H9 (cell line): Measurements from ENCODE around the gene APBB2. TPM values are rescaled to one million over a fixed set of nuclear protein-coding genes. Genes with fewer than 3 reads are reported as not detected.

ENCODE experiments used
- DNase-seq: peaks from one replicate; pipeline ENCODE4 v3.0.0-alpha.2; 2017
- H2AFZ ChIP-seq: one replicate; pipeline ENCODE4 v1.6.1; 2013; ENCODE audit warnings: mild to moderate bottlenecking, low read length, control low read depth, moderate library complexity
- H2AK5ac ChIP-seq: 2 replicates; pipeline ENCODE4 v1.6.1; 2013; ENCODE audit warnings: low read length, control low read depth, mixed read lengths; ENCODE audit not compliant: insufficient read length
- H2BK120ac ChIP-seq: one replicate; pipeline ENCODE4 v1.6.1; 2013; ENCODE audit warnings: low read depth, mild to moderate bottlenecking, low read length, control low read depth, inconsistent platforms; ENCODE audit not compliant: poor library complexity, severe bottlenecking
- H2BK12ac ChIP-seq: 2 replicates; pipeline ENCODE4 v1.6.1; 2013; ENCODE audit warnings: low read length, control low read depth, mixed read lengths, low read depth; ENCODE audit not compliant: insufficient read length
- H2BK15ac ChIP-seq: 2 replicates; pipeline ENCODE4 v1.6.1; 2013; ENCODE audit warnings: low read depth, low read length, control low read depth
- H2BK20ac ChIP-seq: one replicate; pipeline ENCODE4 v1.6.1; 2013; ENCODE audit warnings: low read depth, mild to moderate bottlenecking, low read length, control low read depth, inconsistent platforms; ENCODE audit not compliant: poor library complexity, severe bottlenecking
- H2BK5ac ChIP-seq: 2 replicates; pipeline ENCODE4 v1.6.1; 2013; ENCODE audit warnings: low read length, control low read depth, mixed read lengths; ENCODE audit not compliant: insufficient read length
- H3K14ac ChIP-seq: 2 replicates; pipeline ENCODE4 v1.6.1; 2013; ENCODE audit warnings: low read length, control low read depth; ENCODE audit not compliant: insufficient read depth
- H3K18ac ChIP-seq: 2 replicates; pipeline ENCODE4 v1.6.1; 2013; ENCODE audit warnings: low read depth, mild to moderate bottlenecking, mixed read lengths, low read length, control low read depth; ENCODE audit not compliant: insufficient read length
- H3K23ac ChIP-seq: 2 replicates; pipeline ENCODE4 v1.6.1; 2013; ENCODE audit warnings: low read length, control low read depth, mixed read lengths, low read depth; ENCODE audit not compliant: insufficient read length
- H3K23me2 ChIP-seq: 2 replicates; pipeline ENCODE4 v1.6.1; 2013; ENCODE audit warnings: low read depth, mild to moderate bottlenecking, mixed read lengths, low read length, control low read depth; ENCODE audit not compliant: insufficient read length, poor library complexity, severe bottlenecking
- H3K27ac ChIP-seq: 2 replicates; pipeline ENCODE4 v1.5.1; 2013; ENCODE audit warnings: low read length, control low read depth, mixed read lengths, low read depth; ENCODE audit not compliant: insufficient read length
- H3K27me3 ChIP-seq: 2 replicates; pipeline ENCODE4 v1.6.1; 2013; ENCODE audit warnings: low read length, control low read depth, inconsistent platforms; ENCODE audit not compliant: insufficient read depth
- H3K4ac ChIP-seq: 2 replicates; pipeline ENCODE4 v1.6.1; 2013; ENCODE audit warnings: low read depth, mild to moderate bottlenecking, control low read depth, inconsistent platforms, low read length, moderate library complexity
- H3K4me1 ChIP-seq: 2 replicates; pipeline ENCODE4 v1.6.1; 2013; ENCODE audit warnings: low read length, control low read depth, inconsistent platforms; ENCODE audit not compliant: insufficient read depth
- H3K4me2 ChIP-seq: 2 replicates; pipeline ENCODE4 v1.6.1; 2013; ENCODE audit warnings: low read length, control low read depth, mixed read lengths; ENCODE audit not compliant: insufficient read length, insufficient read depth
- H3K56ac ChIP-seq: 2 replicates; pipeline ENCODE4 v1.6.1; 2013; ENCODE audit warnings: low read depth, mild to moderate bottlenecking, mixed read lengths, low read length, control low read depth; ENCODE audit not compliant: insufficient read length
- H3K79me1 ChIP-seq: 2 replicates; pipeline ENCODE4 v1.6.1; 2013; ENCODE audit warnings: low read depth, mild to moderate bottlenecking, moderate library complexity, low read length, control low read depth, inconsistent platforms; ENCODE audit not compliant: insufficient read depth, poor library complexity, severe bottlenecking
- H3K79me2 ChIP-seq: 2 replicates; pipeline ENCODE4 v1.6.1; 2013; ENCODE audit warnings: low read length, control low read depth, inconsistent platforms; ENCODE audit not compliant: insufficient read depth
- H3K9ac ChIP-seq: 2 replicates; pipeline ENCODE4 v1.6.1; 2013; ENCODE audit warnings: low read length, control low read depth, mixed read lengths; ENCODE audit not compliant: insufficient read length; ENCODE audit errors: extremely low read depth
- H3K9me3 ChIP-seq: one replicate; pipeline ENCODE4 v1.6.1; 2013; ENCODE audit warnings: low read depth, low read length, inconsistent platforms; ENCODE audit not compliant: control insufficient read depth
- H3T11ph ChIP-seq: one replicate; pipeline ENCODE4 v1.6.1; 2013; ENCODE audit warnings: mild to moderate bottlenecking, low read length, control low read depth, inconsistent platforms
- H4K20me1 ChIP-seq: one replicate; pipeline ENCODE4 v1.6.1; 2013; ENCODE audit not compliant: control insufficient read depth, insufficient read length, insufficient read depth
- H4K5ac ChIP-seq: 2 replicates; pipeline ENCODE4 v1.6.1; 2013; ENCODE audit warnings: low read depth, mild to moderate bottlenecking, mixed read lengths, low read length, control low read depth; ENCODE audit not compliant: insufficient read length
- H4K8ac ChIP-seq: replicated peaks from 2 replicates; pipeline ENCODE4 v1.6.1; 2013; ENCODE audit warnings: low read length, control low read depth, mixed read lengths, low read depth; ENCODE audit not compliant: insufficient read length
- H4K91ac ChIP-seq: 2 replicates; pipeline ENCODE4 v1.6.1; 2013; ENCODE audit warnings: low read depth, mild to moderate bottlenecking, moderate library complexity, mixed read lengths, low read length, control low read depth; ENCODE audit not compliant: insufficient read length
- H3K27ac Mint-ChIP-seq, 3 experiments: 2 replicates in 2 of 3; 3 replicates in 1 of 3; pipeline ENCODE4 v1.8.0; 2020 to 2021; ENCODE audit warnings: mixed read lengths in 3 of 3, mild to moderate bottlenecking in 1 of 3, moderate library complexity in 1 of 3
- H3K27me3 Mint-ChIP-seq: 2 replicates; pipeline ENCODE4 v1.8.0; 2021; ENCODE audit warnings: low read depth, mild to moderate bottlenecking, moderate library complexity, mixed read lengths
- H3K36me3 Mint-ChIP-seq, 3 experiments: 2 replicates in 2 of 3; 3 replicates in 1 of 3; pipeline ENCODE4 v1.8.0; 2020 to 2021; ENCODE audit warnings: low read depth in 3 of 3, mixed read lengths in 3 of 3; ENCODE audit not compliant: insufficient read depth in 1 of 3
- H3K4me1 Mint-ChIP-seq, 2 experiments: 2 replicates each; pipeline ENCODE4 v1.8.0; 2020; ENCODE audit warnings: mixed read lengths in 2 of 2
- H3K4me3 Mint-ChIP-seq, 2 experiments: 2 replicates in 1 of 2; 3 replicates in 1 of 2; pipeline ENCODE4 v1.8.0; 2020 to 2021; ENCODE audit warnings: mild to moderate bottlenecking in 2 of 2, mixed read lengths in 2 of 2, moderate library complexity in 1 of 2
- H3K9me3 Mint-ChIP-seq, 2 experiments: 2 replicates in 1 of 2; 3 replicates in 1 of 2; pipeline ENCODE4 v1.8.0; 2020; ENCODE audit warnings: mild to moderate bottlenecking in 2 of 2, mixed read lengths in 2 of 2, moderate library complexity in 1 of 2
- WGBS: extraction: QIAGEN DNeasy Blood & Tissue Kit; methylation state at CpG from one replicate; pipeline ENCODE4 v1.1.7; 2013; ENCODE audit warnings: missing lambda C conversion rate, low lambda C conversion rate, mixed read lengths; ENCODE audit not compliant: insufficient read length; ENCODE audit errors: extremely low coverage; 5-methylcytosine and 5-hydroxymethylcytosine counted together
- total RNA-seq: library from RNA; stranded (reverse); gene quantifications from 2 replicates; pipeline ENCODE4 v1.2.1, GENCODE V29; 2021
- TF ChIP-seq, protein P1 (sequence below): fragments of 200-600 bp; sonication (generic); conservative IDR thresholded peaks from 3 replicates; pipeline ENCODE4 v1.8.0; 2021; ENCODE audit warnings: antibody characterized with exemption, mild to moderate bottlenecking

The APBB2 gene
- total RNA-seq, 1 experiment from 2014 or later, result 39.6 TPM

- Histone ChIP-seq H4K5ac (no peak overlapping the region), H2AFZ (no peak overlapping the region), H2BK20ac (no peak overlapping the region), H3K9ac (no peak overlapping the region), H2AK5ac (no peak overlapping the region), H2BK5ac (no peak overlapping the region), H2BK12ac (no peak overlapping the region), H2BK15ac (no peak overlapping the region), H3K23me2 (no peaks in the 10 kb centered on the region), H3K4me2 (no peak overlapping the region), H3K79me2 (peaks cover 6% of the 10 kb centered on the region; the same call in 1 of the 2 replicates), H3K4ac (no peak overlapping the region), H3K4me1 (peaks cover 2% of the 10 kb centered on the region; the same call in 1 of the 2 replicates), H3K79me1 (no peaks in the 10 kb centered on the region), H2BK120ac (no peak overlapping the region), H3K27me3 (no peaks in the 10 kb centered on the region), H3K9me3 (no peaks in the 10 kb centered on the region), H3K18ac (no peak overlapping the region), H3K56ac (no peak overlapping the region), H4K20me1 (no peaks in the 10 kb centered on the region), H4K91ac (no peak overlapping the region), H3K23ac (no peak overlapping the region), H3K27ac (no peak overlapping the region), H3K14ac (no peak overlapping the region), H4K8ac (no peak overlapping the region), H3T11ph (no peak overlapping the region)
- no CpG with 5 or more reads among the region's 5 CpGs for WGBS
- Mint-ChIP-seq H3K4me3 (peak overlapping the region in 1 of 2 experiments; percentile 36; a peak in 1 of 5 replicates), H3K9me3 (no peaks in the 10 kb centered on the region), H3K4me1 (peaks cover 32 to 35% of the 10 kb centered on the region in 2 experiments), H3K27me3 (no peaks in the 10 kb centered on the region; the same call in 1 of the 2 replicates), H3K36me3 (peaks cover 4 to 7% (median 6%) of the 10 kb centered on the region in 3 experiments; a peak in 6 of 7 replicates), H3K27ac (peak overlapping the region in 2 of 3 experiments; percentile 87 to 90; a peak in 5 of 7 replicates)
- TF ChIP-seq, protein P1, sequence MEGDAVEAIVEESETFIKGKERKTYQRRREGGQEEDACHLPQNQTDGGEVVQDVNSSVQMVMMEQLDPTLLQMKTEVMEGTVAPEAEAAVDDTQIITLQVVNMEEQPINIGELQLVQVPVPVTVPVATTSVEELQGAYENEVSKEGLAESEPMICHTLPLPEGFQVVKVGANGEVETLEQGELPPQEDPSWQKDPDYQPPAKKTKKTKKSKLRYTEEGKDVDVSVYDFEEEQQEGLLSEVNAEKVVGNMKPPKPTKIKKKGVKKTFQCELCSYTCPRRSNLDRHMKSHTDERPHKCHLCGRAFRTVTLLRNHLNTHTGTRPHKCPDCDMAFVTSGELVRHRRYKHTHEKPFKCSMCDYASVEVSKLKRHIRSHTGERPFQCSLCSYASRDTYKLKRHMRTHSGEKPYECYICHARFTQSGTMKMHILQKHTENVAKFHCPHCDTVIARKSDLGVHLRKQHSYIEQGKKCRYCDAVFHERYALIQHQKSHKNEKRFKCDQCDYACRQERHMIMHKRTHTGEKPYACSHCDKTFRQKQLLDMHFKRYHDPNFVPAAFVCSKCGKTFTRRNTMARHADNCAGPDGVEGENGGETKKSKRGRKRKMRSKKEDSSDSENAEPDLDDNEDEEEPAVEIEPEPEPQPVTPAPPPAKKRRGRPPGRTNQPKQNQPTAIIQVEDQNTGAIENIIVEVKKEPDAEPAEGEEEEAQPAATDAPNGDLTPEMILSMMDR, result no peak
- no peak for DNase-seq
Observed at GRCh38 chr4:40848251-40848650, 366.1 kb downstream of the APBB2 start.
